Measurements from ENCODE around the gene IFT43.

- no peak for TF ChIP-seq POLR2AphosphoS5 (IDR thresholded peaks at IDR 0.05)
- no peak for TF ChIP-seq CTCF (IDR thresholded peaks at IDR 0.05)
Observed at GRCh38 chr14:75972801-75973421, 12.7 kb upstream of the IFT43 start.

All from transverse colon (tissue), 4 donors.